GM18511 (cell line): Measurements from ENCODE around the gene HRG.

ENCODE experiments used
- ATAC-seq: cut with Tn5 transposase; IDR thresholded peaks from one replicate; pipeline ENCODE4 v1.9.1; 2021; ENCODE audit warnings: mild to moderate bottlenecking, moderate library complexity; ENCODE audit not compliant: unreplicated experiment

HRG gene

GRCh38 chr3:186636536-186636935 is 29.3 kb upstream of the HRG start:
- no peak for ATAC-seq

- ATAC-seq, result no peak
Observed at GRCh38 chr3:186637686-186638085, 28.1 kb upstream of the HRG start.

- no peak for ATAC-seq
Observed at GRCh38 chr3:186638259-186638658, 27.6 kb upstream of the HRG start.

- no peak for ATAC-seq
Observed at GRCh38 chr3:186639778-186640472, 25.9 kb upstream of the HRG start, which contains the start of gene FETUB. FETUB (plus strand) TSS chr3:186640399; CDS start chr3:186640461, 62 bp downstream.

GRCh38 chr3:186640473-186640818 is 25.4 kb upstream of the HRG start:
- no peak for ATAC-seq

GRCh38 chr3:186640929-186641328 is 24.9 kb upstream of the HRG start:
- no peak for ATAC-seq

GRCh38 chr3:186642014-186642413 is 23.8 kb upstream of the HRG start:
- no peak for ATAC-seq

GRCh38 chr3:186643493-186643892 is 22.3 kb upstream of the HRG start:
- ATAC-seq, result no peak

GRCh38 chr3:186644683-186645082 is 21.1 kb upstream of the HRG start:
- no peak for ATAC-seq

- ATAC-seq, result no peak
Observed at GRCh38 chr3:186646106-186646505, 19.7 kb upstream of the HRG start.

GRCh38 chr3:186646841-186647240 is 19.0 kb upstream of the HRG start:
- no peak for ATAC-seq

GRCh38 chr3:186648851-186649250 is 17.0 kb upstream of the HRG start:
- no peak for ATAC-seq

- no peak for ATAC-seq
Observed at GRCh38 chr3:186651678-186652215, 14.1 kb upstream of the HRG start.

GRCh38 chr3:186653080-186653707 is 12.6 kb upstream of the HRG start:
- peak; percentile 99 for ATAC-seq

GRCh38 chr3:186653984-186654383 is 11.8 kb upstream of the HRG start:
- no peak for ATAC-seq

- ATAC-seq, result no peak
Observed at GRCh38 chr3:186663361-186664118, 2.3 kb upstream of the HRG start.

GRCh38 chr3:186664119-186664495 is 1.7 kb upstream of the HRG start:
- ATAC-seq, result no peak

- ATAC-seq, result no peak
Observed at GRCh38 chr3:186664506-186664905, 1.3 kb upstream of the HRG start.

GRCh38 chr3:186668426-186668825 is 2.6 kb downstream of the HRG start:
- ATAC-seq, result no peak

GRCh38 chr3:186669378-186670084 is 3.7 kb downstream of the HRG start:
- no peak for ATAC-seq

- no peak for ATAC-seq
Observed at GRCh38 chr3:186670155-186670554, 4.3 kb downstream of the HRG start.
